ENCODE results near the gene PLXNA1. TPM values are rescaled to one million over a fixed set of nuclear protein-coding genes. Genes with fewer than 3 reads are reported as not detected.

The PLXNA1 gene
- total RNA-seq, 1 donor from 2014 or later: 26.4 TPM

GRCh38 chr3:126961791-126962461 lies 21.0 kb upstream of the PLXNA1 start:
- peak; percentile 60 for DNase-seq
- Histone ChIP-seq H3K27ac (replicated peaks) (peak overlapping the region; percentile 79), H3K27me3 (ENCODE audit: low read depth) (no peaks in the 10 kb centered on the region), H3K4me3 (no peak overlapping the region), H3K4me1 (peaks cover 25% of the 10 kb centered on the region), H3K9me3 (replicated peaks) (no peaks in the 10 kb centered on the region), H3K36me3 (no peaks in the 10 kb centered on the region)
- no peak for TF ChIP-seq CTCF (IDR thresholded peaks at IDR 0.05; ENCODE audit: borderline replicate concordance)
- intact Hi-C loops (cut with micrococcal nuclease): no loop called here

DNA sequence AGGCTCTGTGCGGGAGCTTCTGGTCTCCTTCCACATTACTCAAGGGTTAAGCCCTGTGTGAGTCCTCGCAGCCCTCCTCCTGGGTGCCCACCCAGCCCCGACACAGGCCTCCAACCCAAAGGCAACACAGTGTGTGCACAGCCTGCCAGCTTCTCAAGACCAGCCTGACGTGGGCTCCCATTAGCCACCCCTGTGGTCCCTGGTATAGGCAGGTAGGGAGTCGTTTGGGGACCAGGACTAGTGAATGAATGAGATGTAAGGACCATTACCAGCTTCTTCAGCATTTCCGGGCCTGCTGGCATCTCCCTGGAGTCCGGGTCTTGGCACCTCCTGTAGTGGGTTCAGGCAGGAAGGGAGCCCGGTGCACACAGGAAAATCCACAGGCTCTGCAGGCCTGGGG lies 20.2 kb upstream of the PLXNA1 start:
- Histone ChIP-seq H3K4me3 (no peak overlapping the region), H3K9me3 (replicated peaks) (no peaks in the 10 kb centered on the region), H3K36me3 (no peaks in the 10 kb centered on the region), H3K4me1 (peaks cover 25% of the 10 kb centered on the region), H3K27me3 (ENCODE audit: low read depth) (no peaks in the 10 kb centered on the region), H3K27ac (replicated peaks) (peak overlapping the region; percentile 79)
- TF ChIP-seq CTCF (IDR thresholded peaks at IDR 0.05; ENCODE audit: borderline replicate concordance): no peak
- intact Hi-C loops (cut with micrococcal nuclease): no loop called here
- DNase-seq: peak; percentile 10

DNA sequence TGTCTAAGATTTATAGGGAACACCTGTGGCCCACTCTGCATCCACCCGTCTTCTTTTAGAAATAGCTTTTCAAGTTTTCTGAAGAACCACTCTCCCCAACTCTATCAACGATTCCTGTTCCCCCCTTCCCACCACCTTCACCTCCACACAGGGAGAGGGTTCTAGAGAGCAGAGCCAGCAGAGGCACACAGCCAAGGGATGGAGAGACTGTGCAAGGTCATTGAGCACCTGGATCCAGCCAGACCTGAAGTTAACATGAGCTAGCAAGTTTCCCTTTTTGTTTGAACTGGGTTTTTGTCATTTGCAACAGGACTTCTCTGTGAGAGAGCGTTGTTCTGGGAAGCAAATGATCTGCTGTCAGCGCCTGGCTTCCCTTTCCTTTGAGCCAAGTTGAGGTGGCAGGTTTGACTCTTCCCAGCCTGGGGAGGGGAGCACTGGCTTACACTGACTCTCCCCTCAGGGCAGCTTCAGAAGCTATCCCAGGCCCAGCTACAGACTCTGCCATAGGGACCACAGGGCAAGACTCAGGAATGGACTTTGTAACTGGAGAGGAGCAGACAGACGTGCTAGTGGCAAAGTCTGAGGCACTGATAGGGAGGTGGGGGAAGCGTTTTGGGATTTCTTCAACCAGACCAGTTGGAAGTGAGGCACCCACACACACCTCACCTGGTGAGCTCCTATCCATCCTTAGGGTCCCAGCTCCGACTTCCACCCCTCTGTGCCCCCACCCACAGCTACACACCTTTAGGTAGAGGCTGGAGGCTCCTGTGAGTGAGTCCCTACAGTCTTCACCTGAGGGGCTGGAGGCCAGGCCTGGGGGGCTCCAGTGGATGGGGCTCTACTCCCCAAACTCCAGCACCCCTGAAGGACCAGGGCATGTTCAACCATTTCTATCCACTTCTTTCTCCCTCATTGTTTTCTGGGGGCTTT lies 19.4 kb upstream of the PLXNA1 start:
- Histone ChIP-seq H3K4me1 (peaks cover 25% of the 10 kb centered on the region), H3K4me3 (no peak overlapping the region), H3K9me3 (replicated peaks) (no peaks in the 10 kb centered on the region), H3K36me3 (no peaks in the 10 kb centered on the region), H3K27me3 (ENCODE audit: low read depth) (no peaks in the 10 kb centered on the region), H3K27ac (replicated peaks) (no peak overlapping the region)
- TF ChIP-seq CTCF (IDR thresholded peaks at IDR 0.05; ENCODE audit: borderline replicate concordance): no peak
- intact Hi-C loops (cut with micrococcal nuclease): no loop called here
- DNase-seq: peak; percentile 5

GRCh38 chr3:126964261-126964660 lies 18.7 kb upstream of the PLXNA1 start:
- Histone ChIP-seq H3K27me3 (ENCODE audit: low read depth) (no peaks in the 10 kb centered on the region), H3K9me3 (replicated peaks) (no peaks in the 10 kb centered on the region), H3K27ac (replicated peaks) (no peak overlapping the region), H3K4me3 (no peak overlapping the region), H3K4me1 (peaks cover 25% of the 10 kb centered on the region), H3K36me3 (no peaks in the 10 kb centered on the region)
- TF ChIP-seq CTCF (IDR thresholded peaks at IDR 0.05; ENCODE audit: borderline replicate concordance): no peak
- peak; percentile 1 for DNase-seq
- intact Hi-C loops (cut with micrococcal nuclease): no loop called here

GRCh38 chr3:126964950-126965349 lies 18.0 kb upstream of the PLXNA1 start:
- intact Hi-C loops (cut with micrococcal nuclease): no loop called here
- no peak for TF ChIP-seq CTCF (IDR thresholded peaks at IDR 0.05; ENCODE audit: borderline replicate concordance)
- Histone ChIP-seq H3K27ac (replicated peaks) (no peak overlapping the region), H3K4me1 (peaks cover 25% of the 10 kb centered on the region), H3K9me3 (replicated peaks) (no peaks in the 10 kb centered on the region), H3K36me3 (no peaks in the 10 kb centered on the region), H3K4me3 (no peak overlapping the region), H3K27me3 (ENCODE audit: low read depth) (no peaks in the 10 kb centered on the region)
- DNase-seq: peak; percentile 5
